ENCODE results near the gene DRGX. TPM values are rescaled to one million over a fixed set of nuclear protein-coding genes. Genes with fewer than 3 reads are reported as not detected.

Gene DRGX
- total and polyA plus RNA-seq, 2 donors (not counting 3 experiments of a cell fraction or from before 2014, with no cell fraction given): not detected

- H2AFZ ChIP-seq (ENCODE audit: low read depth, low read length): no peak overlapping the region
- dilution Hi-C loops (cut with MboI; ENCODE audit: extremely low pct_ligation_motif_present, low sequenced_read_pairs) (no loop called here), intact Hi-C loops (cut with micrococcal nuclease) (no loop called here)
- CTCF ChIA-PET: no interaction called here
- H3K4me3 ChIP-seq (replicated peaks in 1 of 3; ENCODE audit: insufficient read depth in 1 of 3, low read depth in 1 of 3, low read length in 3 of 3): no peak overlapping the region
- H4K20me1 ChIP-seq (replicated peaks; ENCODE audit: control insufficient read depth, extremely low read depth, insufficient read depth, low read length): no peaks in the 10 kb centered on the region
- no peaks in the 10 kb centered on the region for H3K9me1 ChIP-seq (replicated peaks; ENCODE audit: control insufficient read depth, extremely low read depth, insufficient read depth, low read length)
- POLR2A ChIA-PET: no interaction called here
- BruUV-seq (replicated peaks): no TSS peak
- FAIRE-seq: no peak
- no peak for DNase-seq (ENCODE audit: low read depth, low spot score)
- peaks cover 3% of the 10 kb centered on the region for H3K4me1 ChIP-seq (ENCODE audit: control insufficient read depth, extremely low read depth, insufficient read depth, low read length)
- no peaks in the 10 kb centered on the region for H3K79me2 ChIP-seq (ENCODE audit: control insufficient read depth, insufficient read depth, low read length)
- no peaks in the 10 kb centered on the region for H3K9me3 ChIP-seq (replicated peaks; ENCODE audit: control insufficient read depth, insufficient read depth, low read length)
- no peak overlapping the region for H3K27ac ChIP-seq (ENCODE audit: insufficient read depth, low read depth, low read length)
- H3K36me3 ChIP-seq (ENCODE audit: control insufficient read depth in 2 of 2, extremely low read depth in 1 of 2, insufficient read depth in 2 of 2, low read length in 2 of 2): no peaks in the 10 kb centered on the region
- no peak overlapping the region for H3K9ac ChIP-seq (replicated peaks; ENCODE audit: extremely low read depth, insufficient read depth, low read length)
- H3K27me3 ChIP-seq (ENCODE audit: control insufficient read depth in 2 of 2, insufficient read depth in 2 of 2, low read length in 2 of 2): peaks cover 67 to 85% of the 10 kb centered on the region in 2 experiments
- H3K4me2 ChIP-seq (ENCODE audit: insufficient read depth, low read length): no peak overlapping the region
- TF ChIP-seq JUN (IDR thresholded peaks at IDR 0.05; ENCODE audit: borderline replicate concordance, insufficient read depth, insufficient read length, low read depth): no peak
- no peak for TF ChIP-seq FOS (IDR thresholded peaks at IDR 0.05; ENCODE audit: borderline replicate concordance, insufficient read depth, low read length)
- TF ChIP-seq CTCF (IDR thresholded peaks at IDR 0.05; ENCODE audit: extremely low read depth in 1 of 2, insufficient read depth in 1 of 2, low read depth in 1 of 2, low read length in 2 of 2): no peak
- no peak for TF ChIP-seq MYC (IDR thresholded peaks at IDR 0.05; ENCODE audit: low read depth, low read length)
- TF ChIP-seq MAX (IDR thresholded peaks at IDR 0.05; ENCODE audit: insufficient read depth, insufficient read length): no peak
- TF ChIP-seq POLR2AphosphoS5 (IDR thresholded peaks at IDR 0.05; ENCODE audit: insufficient read depth, low read depth, low read length): no peak
- TF ChIP-seq POLR2A (IDR thresholded peaks at IDR 0.05; ENCODE audit: low read depth, low read length): no peak
- TF ChIP-seq EZH2 (IDR thresholded peaks at IDR 0.05; ENCODE audit: borderline replicate concordance, low read depth, low read length, severe bottlenecking): no peak
- no peak for TF ChIP-seq GATA2 (IDR thresholded peaks at IDR 0.05; ENCODE audit: insufficient read depth, insufficient read length, low read depth, low read length)
Measured at GRCh38 chr10:49396666-49396999, 744 bp upstream of the DRGX start.

All from endothelial cell of umbilical vein (primary cell).